Glomerular endothelial cell (primary cell): Measurements from ENCODE around the gene AURKA. TPM values are rescaled to one million over a fixed set of nuclear protein-coding genes. Genes with fewer than 3 reads are reported as not detected.
"Not testable (repeated sequence)": the region's sequence is repeated elsewhere in the genome, so short reads cannot be mapped to it uniquely, and the experiment has no call there.

Experiments
- DNase-seq: peaks from one replicate; pipeline ENCODE4 v3.0.0-alpha.2; 2011; ENCODE audit warnings: low read depth, low spot score; ENCODE audit errors: extremely low read depth
- total RNA-seq: library from RNA; depleted of rRNA; stranded (reverse); fragments of >200 nt; gene quantifications from 2 replicates; pipeline ENCODE4 v1.2.3, GENCODE V29; 2015

The AURKA gene
- total RNA-seq, 1 donor from 2014 or later, result 14.8 TPM

- no peak for DNase-seq
These were observed 351 bp downstream of the AURKA start for GRCh38 chr20:56391596-56392131.

DNA sequence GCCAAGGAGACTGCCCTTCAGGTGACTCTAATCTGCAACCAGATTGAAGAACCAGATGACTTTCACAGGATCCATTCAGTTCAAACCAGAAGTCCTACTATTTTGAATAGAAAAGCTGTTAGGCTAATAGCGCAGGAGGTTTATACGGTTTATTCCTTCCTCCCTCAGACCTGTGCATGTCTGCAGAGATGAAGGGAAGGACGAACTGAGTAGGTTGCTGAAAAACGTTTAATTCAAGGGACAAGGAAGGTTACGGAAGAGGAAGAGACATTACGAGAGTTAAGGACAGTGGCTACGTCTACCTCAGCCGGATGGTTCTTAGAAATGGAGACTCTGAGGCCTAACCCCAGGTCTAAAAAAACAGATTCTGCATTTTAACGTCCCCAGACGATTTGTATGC, 978 bp downstream of the AURKA start:
- no peak for DNase-seq

GRCh38 chr20:56390396-56390795, 1.6 kb downstream of the AURKA start:
- not testable (repeated sequence) for DNase-seq

GRCh38 chr20:56389807-56390206, 2.2 kb downstream of the AURKA start:
- no peak for DNase-seq

DNA sequence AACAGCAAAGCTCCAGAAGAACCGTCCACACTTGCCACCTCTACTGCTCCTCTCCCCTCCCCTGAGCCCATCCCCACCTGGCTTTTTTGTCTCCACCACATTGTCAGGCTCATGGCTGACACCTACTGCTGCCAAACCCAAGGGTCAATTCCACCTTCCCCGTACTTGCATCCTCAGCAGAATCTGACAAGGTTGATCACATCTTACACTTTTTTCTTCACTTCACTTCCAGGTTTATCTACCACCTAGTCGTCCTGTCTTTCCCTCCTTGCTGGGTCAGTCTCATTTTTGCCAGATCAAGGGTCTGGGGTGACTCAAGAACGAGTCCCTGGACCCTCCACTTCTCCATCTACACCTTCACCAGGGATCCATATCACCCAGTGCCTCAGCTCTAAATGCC, 3.1 kb downstream of the AURKA start:
- DNase-seq, result no peak

GRCh38 chr20:56386219-56386618, 5.8 kb downstream of the AURKA start:
- no peak for DNase-seq

GRCh38 chr20:56385130-56385529, 6.9 kb downstream of the AURKA start:
- no peak for DNase-seq

- DNase-seq, result no peak
These were observed 8.7 kb downstream of the AURKA start for GRCh38 chr20:56383334-56383733.

DNA sequence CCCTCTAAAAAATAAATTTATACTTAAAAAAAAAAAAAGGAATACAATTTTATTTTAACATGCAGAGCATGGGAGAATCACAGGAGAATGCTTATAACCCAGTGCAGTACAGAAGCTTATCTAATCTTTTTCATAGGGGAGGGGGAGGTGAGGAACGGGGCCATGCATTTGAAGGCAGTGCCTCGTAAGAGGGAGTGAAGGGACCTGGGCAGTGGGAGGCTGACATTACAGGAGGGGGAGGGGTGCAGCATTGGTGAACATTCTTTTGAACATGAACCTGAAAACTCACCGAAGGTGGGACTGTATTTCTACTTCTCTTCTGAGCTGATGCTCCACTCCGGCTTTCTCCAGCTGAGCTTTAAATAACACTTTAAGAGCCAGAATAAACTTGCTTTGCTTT, 9.3 kb downstream of the AURKA start:
- no peak for DNase-seq

- DNase-seq, result no peak
These were observed 10.5 kb downstream of the AURKA start for GRCh38 chr20:56381501-56381900.

- DNase-seq, result no peak
These were observed 11.6 kb downstream of the AURKA start for GRCh38 chr20:56380375-56380774.

DNA sequence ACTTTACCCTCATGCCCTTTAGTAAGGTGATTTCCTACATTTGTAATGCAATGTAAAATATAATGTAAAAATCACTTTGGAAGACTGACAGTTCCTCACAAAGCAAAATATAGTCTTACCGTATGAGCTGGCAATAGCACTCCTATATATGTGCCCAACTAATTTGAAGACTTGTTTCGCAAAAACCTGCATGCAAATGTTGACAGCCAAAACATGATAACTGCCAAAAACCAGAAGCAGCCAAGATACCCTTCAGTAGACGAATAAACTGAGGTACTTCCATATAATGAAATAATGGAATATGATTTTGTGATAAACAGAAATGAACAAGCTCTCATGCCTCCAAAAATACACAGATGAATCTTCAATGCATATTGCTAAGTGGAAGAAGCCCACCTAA, 13.6 kb downstream of the AURKA start:
- no peak for DNase-seq

DNA sequence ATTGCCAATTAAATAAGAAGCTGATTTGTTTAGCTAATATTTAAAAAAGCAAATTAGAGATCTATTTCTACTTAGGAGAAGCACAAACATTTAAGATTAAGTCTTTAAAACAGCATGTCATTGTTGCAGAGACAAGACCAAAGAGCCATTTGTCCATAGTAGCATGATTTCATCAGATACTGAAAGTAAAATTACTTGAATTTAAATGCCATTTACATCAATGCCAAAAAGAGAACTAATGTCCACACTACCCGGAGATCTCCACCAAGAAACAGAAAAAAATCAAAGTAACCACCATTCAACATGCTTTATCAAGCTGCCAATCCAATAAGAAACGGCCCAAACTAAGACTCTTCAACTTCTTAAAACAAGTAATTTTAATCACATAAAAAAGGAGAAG, 15.7 kb downstream of the AURKA start:
- no peak for DNase-seq

- no peak for DNase-seq
These were observed 18.1 kb downstream of the AURKA start for GRCh38 chr20:56373942-56374341.

DNA sequence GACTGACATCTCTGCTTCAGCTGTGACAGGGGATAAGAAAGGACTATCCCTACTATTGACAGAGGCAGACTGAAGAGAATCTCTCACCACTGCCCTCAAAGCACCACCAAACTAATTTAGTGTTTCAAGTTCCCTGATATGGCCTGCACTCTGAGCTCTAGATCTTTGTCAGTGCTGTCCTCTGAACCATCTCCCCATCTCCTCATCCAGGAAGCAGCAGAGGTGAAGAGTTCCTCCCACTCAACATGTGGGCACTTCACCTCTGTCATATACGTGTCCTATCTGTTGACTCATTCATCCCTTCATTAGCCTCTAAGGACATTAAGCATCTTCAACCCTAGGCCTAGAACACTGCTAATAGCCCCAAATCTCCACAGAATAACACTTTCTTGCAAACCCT, 19.2 kb downstream of the AURKA start:
- DNase-seq, result no peak

GRCh38 chr20:56371977-56372376, 20.0 kb downstream of the AURKA start:
- no peak for DNase-seq

DNA sequence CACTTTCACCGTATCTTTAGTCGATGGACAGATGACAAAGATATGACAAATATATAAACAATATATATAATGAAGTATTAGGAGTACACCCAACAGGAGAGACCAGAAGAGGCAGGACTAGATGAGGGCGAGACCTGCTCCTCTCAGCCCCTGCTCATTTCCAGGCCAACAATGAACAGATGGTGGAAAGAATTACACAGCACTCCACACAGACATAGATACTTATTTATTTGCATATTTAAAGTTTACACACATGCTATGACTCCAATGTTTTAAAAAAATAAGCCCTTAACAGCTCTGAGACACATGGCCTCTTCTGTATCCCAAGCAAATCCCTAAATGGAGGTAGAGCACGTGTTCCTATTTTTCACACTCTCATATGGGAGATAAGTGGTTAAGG, 22.8 kb downstream of the AURKA start:
- no peak for DNase-seq

- no peak for DNase-seq
These were observed 23.5 kb downstream of the AURKA start for GRCh38 chr20:56368351-56369134.

DNA sequence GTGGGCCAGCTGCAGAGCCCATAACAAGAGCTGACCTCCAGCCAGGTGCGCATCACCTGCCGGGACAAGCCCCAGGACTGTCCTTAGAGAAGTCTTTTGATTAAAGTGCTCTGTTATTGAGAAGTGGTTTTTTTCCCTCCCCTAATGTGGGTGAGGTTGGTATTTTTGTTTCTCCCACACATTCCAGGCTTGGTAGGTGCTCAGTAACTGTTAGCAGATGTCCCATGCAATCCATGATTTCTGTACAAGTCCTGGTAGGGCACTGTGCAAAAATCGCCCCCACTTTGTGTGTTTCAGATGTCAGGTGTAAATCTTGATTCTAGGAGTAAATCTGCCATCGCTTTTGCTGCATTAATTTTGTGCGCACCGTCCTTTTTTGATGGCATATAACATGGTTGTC, 28.5 kb downstream of the AURKA start:
- DNase-seq, result no peak

GRCh38 chr20:56362833-56363413, 29.1 kb downstream of the AURKA start:
- no peak for DNase-seq

- no peak for DNase-seq
These were observed 30.1 kb downstream of the AURKA start for GRCh38 chr20:56361900-56362299.

DNA sequence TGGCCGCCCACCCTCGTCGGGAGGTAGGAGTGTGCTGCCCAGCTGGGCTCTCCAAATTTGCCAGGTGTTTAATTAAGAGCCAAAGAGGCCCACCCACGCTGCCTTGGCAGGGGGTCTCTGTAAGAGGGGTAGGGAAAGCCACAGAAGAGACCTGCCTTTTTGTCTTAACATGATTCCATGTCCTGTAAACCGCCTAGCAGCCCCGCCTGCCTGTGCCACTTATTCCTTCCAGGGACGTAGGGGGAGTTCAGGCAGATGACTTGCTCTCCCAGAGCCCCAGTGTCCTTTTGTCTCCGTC, 31.2 kb downstream of the AURKA start:
- no peak for DNase-seq
